GM12878 (cell line): ENCODE results near the gene STXBP5.

Source experiments
- CTCF ChIP-seq, 3 experiments: IDR thresholded peaks in 2 of 3; conservative IDR thresholded peaks in 1 of 3; 2 replicates each; pipeline ENCODE4 v1.5.1; 2011; ENCODE audit warnings: low read depth in 3 of 3, low read length in 3 of 3, mild to moderate bottlenecking in 3 of 3, control low read depth in 2 of 3, moderate library complexity in 2 of 3, inconsistent platforms in 1 of 3, mixed read lengths in 1 of 3; ENCODE audit not compliant: control insufficient read depth in 2 of 3, insufficient read depth in 1 of 3; ENCODE audit errors: extremely low read depth in 1 of 3
- E4F1 ChIP-seq: fragments of 450-650 bp; IDR thresholded peaks from 2 replicates; pipeline ENCODE4 v1.6.1; 2018; ENCODE audit warnings: borderline replicate concordance, mild to moderate bottlenecking; ENCODE audit not compliant: partially characterized antibody
- SUZ12 ChIP-seq: fragments of 200-600 bp; sonication (generic); IDR thresholded peaks from one replicate; pipeline ENCODE4 v1.6.1; 2018; ENCODE audit warnings: antibody characterized with exemption, mild to moderate bottlenecking; ENCODE audit not compliant: unreplicated experiment

GRCh38 chr6:147169529-147169928 lies 34.7 kb upstream of the STXBP5 start:
- TF ChIP-seq SUZ12 (no peak), CTCF (IDR thresholded peaks at IDR 0.05 in 2 of 3, conservative IDR thresholded peaks at IDR 0.05 in 1 of 3; ENCODE audit: control insufficient read depth in 2 of 3, extremely low read depth in 1 of 3, insufficient read depth in 1 of 3, low read depth in 3 of 3, low read length in 3 of 3) (no peak), E4F1 (no peak)
